HG02943 (cell line): Measurements from ENCODE around the gene CENPT.
"Not testable (repeated sequence)": the region's sequence is repeated elsewhere in the genome, so short reads cannot be mapped to it uniquely, and the experiment has no call there.

Experiments used
- ATAC-seq: cut with Tn5 transposase; IDR thresholded peaks from one replicate; pipeline ENCODE4 v1.9.1; 2021; ENCODE audit warnings: mild to moderate bottlenecking, low read depth, moderate library complexity; ENCODE audit not compliant: unreplicated experiment

Gene CENPT

DNA sequence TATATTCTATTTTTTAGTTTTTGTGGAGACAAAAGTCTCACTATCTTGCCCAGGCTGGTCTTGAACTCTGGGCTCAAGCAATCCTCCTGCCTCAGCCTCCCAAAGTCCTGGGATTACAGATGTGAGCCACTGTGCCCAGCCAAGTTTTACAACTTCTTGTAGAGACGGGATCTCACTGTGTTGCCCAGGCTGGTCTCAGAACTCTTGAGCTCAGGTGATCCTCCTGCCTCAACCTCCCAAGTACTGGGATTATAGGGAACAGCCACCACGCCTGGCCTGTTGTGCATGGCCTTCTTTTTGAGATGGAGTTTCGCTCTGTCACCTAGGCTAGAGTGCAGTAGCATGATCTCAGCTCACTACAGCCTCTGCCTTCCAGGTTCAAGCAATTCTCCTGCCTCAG lies 6.2 kb upstream of the CENPT start:
- ATAC-seq = no peak

DNA sequence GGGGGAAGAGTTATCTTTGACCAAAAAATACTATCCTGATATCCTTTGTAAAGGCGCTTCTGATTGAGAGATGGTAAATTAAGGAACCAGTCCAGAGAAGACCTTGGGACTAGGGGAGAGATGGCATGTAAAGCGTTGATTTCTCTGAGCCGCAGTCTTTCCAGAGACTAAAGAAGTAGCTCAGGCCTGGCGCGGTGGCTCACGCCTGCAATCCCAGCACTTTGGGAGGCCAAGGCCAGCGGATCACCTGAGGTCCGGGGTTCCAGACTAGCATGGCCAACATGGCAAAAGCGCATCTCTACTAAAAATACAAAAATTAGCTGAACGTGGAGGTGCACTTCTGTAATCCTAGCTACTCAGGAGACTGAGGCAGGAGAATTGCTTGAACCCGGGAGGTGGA lies 625 bp upstream of the CENPT start:
- no peak for ATAC-seq

DNA sequence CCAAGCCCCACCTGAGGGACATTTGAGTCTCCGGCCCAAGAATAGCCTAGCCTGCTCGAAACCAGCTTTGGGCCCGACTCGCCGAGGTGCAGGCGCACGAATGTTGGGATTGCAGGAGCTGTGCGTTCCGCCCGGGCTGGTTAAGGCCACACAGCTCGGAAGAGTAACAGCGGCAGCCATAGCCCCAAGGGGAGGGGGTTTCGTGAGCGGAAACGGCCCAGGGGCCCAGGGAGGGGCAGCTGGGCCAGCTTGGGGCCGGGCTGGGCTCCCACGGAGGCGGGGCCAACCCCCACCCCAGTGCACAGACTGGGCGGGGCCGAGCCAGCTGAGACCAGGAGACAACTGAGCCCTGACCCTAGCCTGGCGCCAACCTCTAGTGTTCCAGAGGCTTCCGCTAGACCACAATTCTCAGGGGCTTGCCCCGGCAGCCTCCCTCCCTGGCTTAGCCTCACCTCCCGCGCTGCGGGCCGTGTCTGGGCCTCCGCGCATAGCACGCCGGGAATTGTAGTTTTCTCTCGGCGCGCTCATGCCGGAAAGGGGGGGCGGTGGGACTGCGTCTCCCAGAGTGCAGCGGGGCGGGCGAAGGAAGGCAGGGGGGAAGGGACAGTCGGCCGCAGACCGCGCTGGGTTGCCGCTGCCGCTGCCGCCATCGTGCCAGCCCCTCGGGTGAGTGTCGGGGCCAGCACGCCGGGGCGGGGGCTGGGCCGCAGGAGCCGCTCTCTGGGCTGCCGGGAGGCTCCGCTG lies 1.0 kb downstream of the CENPT start, which contains the start of gene NUTF2:
TSS of gene NUTF2 (plus strand) at position 614 of the 744 bp plus-strand sequence. CDS start 18,198 bp downstream, outside the sequence.
- ATAC-seq = peak; percentile 45

DNA sequence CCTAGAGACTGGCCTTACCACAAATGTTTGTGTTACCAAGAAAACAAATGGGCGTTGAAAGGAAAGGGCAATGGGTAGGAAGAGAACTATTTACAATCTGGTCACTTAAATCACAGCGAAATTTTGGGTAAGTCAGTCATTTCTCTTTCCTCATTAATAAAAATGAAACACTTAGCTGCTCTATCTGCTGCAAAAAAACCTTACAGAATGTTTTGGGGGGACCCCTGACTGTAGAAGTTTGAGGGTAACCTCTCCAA lies 1.5 kb downstream of the CENPT start:
- ATAC-seq = no peak

DNA sequence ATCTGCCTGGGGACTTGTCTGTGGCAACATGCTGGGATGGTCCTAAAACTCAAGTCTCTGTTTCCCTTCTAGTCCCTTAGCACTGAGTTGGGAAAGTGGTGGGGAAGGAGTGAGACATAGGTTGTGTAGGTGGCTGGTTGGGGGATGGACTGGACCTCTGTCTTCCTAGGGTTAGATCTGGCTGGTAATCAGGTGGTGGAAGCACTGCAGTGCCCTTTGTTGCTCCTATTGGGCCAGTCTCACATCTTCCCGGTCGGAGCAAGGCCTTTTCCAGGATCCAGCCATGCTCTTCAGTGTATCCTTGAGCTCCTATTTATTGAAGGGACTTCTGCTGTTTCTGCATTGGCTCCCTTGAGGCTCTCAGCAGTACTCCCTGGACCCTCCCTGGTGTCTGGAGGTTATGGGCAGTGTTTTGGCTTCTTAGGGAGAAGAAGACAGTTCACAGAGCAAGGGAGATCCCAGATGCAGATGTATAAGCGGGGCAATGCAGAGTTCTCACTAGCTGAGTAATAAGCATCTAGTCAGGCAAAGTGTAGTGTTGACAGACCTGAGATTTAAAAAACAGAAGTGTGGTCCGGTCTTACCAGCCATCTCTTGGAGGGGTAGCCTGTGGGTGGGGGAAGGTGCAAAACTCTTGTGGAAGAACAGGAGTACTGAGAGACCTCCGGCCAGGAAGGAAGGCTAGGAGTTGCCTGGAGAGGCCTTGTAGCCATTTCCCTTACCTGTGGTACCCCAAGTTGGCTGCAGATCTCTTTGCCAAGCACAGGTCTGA lies 2.0 kb downstream of the CENPT start:
- ATAC-seq = no peak

DNA sequence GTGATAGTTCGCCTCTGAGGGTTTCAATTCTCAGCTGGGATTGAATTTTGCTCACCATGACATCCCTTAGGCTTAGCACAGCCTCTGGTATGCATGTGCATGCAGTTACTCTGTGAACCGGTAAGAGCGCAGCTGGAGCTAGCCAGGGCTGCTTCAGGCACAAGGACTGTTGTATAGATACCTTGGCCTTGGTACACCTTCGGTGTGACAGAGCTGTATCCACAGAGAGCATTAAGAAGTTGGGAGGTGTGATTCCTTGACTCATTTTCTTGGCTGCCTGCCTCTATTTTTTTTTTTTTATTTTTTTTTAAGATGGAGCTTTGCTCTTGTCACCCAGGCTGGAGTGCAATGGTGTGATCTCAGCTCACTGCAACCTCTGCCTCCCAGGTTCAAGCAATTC lies 3.0 kb downstream of the CENPT start:
- ATAC-seq = no peak

GRCh38 chr16:67843343-67843765 lies 4.1 kb downstream of the CENPT start:
- no peak for ATAC-seq

GRCh38 chr16:67842509-67843342 lies 4.8 kb downstream of the CENPT start:
- peak; percentile 9 for ATAC-seq

- ATAC-seq = peak; percentile 51
Measured at GRCh38 chr16:67841816-67842508, 5.5 kb downstream of the CENPT start, which contains the start of gene THAP11. TSS of gene THAP11 (plus strand) at chr16:67842320. CDS start at chr16:67842555, 235 bp downstream.

GRCh38 chr16:67841198-67841815 lies 6.2 kb downstream of the CENPT start:
- ATAC-seq = no peak

- ATAC-seq = no peak
Measured at GRCh38 chr16:67837811-67838210, 9.7 kb downstream of the CENPT start.

- ATAC-seq = not testable (repeated sequence)
Measured at GRCh38 chr16:67837190-67837589, 10.3 kb downstream of the CENPT start.

DNA sequence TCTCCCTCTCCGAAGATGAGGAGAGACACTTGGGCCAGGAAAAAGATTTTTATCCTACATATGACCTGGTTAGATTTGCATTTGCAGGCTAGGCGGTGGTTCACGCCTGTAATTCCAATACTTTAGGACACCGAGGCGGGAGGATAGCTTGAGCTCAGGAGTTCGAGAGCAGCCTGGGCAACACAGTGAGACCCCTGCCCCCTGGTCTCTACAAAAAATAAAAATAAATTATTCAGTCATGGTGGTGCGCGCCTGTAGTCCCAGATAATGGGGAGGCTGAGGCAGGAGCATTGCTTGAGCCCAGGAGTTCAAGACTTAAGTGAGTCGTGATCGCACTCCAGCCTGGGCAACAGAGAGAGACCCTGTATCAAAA lies 13.3 kb downstream of the CENPT start:
- ATAC-seq = no peak

- ATAC-seq = peak; percentile 98
Measured at GRCh38 chr16:67833415-67834241, 13.9 kb downstream of the CENPT start.

DNA sequence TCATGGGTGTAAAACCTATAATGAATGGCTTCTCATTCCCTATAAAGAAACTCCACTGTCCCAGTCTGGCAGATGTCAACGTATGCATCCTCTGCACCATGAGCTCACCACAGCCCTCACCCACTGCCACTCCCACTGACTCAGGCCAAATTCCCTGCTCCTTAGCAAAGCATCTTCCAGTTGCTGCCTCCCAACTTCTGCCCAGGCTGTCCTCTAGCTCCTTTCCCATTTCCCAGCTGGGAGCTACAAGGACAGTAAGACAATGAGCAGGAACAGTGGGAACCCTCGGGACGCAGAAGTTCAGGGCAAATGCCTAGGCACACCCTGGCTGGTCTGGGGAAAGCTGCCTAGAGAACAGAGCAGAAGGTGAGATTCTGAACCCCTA lies 14.5 kb downstream of the CENPT start:
- ATAC-seq = no peak

DNA sequence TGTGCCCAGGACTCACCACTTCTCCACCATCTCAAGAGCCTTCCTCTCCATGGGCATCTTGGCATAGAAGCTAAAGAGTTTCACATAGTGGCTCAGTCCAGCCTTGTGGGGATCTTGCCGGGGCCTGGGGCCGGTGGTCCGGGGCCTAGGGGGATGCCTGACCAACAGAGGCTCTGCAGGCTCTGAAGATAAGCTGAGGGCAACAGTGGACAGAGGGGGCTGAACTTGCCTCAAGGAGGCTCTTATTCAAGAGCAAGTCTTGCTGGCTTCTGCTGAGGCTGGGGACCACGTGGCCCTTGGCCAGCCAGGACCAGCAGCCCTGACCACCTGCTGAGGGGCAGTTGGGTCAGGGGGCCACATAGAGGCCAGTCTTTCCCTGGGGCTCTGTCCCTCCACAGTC lies 18.8 kb downstream of the CENPT start:
- ATAC-seq = no peak

DNA sequence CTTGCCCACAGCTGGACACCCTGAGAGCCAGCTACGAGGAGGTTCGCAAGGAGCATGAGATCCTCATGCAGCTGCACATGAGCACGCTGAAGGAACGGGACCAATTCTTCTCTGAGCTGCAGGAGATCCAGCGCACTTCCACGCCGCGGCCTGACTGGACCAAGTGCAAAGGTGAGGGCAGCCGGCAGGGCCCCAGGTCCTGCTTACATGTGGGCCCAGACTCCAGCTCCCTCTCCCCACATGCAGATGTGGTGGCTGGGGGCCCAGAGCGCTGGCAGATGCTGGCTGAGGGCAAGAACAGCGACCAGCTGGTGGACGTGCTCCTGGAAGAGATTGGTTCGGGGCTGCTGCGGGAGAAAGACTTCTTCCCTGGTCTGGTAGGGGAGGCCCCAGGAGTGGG lies 21.6 kb downstream of the CENPT start:
- ATAC-seq = no peak

GRCh38 chr16:67825119-67825518 lies 22.4 kb downstream of the CENPT start:
- no peak for ATAC-seq

DNA sequence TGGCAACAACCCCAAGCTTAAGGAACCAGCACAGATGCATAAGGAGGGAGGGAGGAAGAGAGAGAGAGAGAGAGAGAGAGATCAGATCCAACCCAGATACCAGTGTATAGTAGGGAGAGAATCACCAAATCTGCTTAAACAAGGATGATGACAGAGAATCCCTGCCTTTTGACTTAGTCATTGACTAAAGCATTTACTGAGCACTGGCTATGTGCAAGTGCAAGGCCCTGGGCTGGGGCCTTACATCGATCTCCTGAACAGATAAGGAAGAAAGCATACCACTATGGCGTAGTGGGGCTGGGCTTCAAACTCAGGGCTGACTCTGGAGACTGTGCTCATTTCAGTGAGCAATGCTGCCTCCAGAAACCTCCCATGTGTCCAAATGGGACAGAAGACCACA lies 25.0 kb downstream of the CENPT start:
- no peak for ATAC-seq
